GM21619 (cell line): ENCODE data around the gene NACC2.

Source experiments
- ATAC-seq: cut with Tn5 transposase; IDR thresholded peaks from one replicate; pipeline ENCODE4 v1.9.1; 2021; ENCODE audit not compliant: unreplicated experiment

The NACC2 gene

DNA sequence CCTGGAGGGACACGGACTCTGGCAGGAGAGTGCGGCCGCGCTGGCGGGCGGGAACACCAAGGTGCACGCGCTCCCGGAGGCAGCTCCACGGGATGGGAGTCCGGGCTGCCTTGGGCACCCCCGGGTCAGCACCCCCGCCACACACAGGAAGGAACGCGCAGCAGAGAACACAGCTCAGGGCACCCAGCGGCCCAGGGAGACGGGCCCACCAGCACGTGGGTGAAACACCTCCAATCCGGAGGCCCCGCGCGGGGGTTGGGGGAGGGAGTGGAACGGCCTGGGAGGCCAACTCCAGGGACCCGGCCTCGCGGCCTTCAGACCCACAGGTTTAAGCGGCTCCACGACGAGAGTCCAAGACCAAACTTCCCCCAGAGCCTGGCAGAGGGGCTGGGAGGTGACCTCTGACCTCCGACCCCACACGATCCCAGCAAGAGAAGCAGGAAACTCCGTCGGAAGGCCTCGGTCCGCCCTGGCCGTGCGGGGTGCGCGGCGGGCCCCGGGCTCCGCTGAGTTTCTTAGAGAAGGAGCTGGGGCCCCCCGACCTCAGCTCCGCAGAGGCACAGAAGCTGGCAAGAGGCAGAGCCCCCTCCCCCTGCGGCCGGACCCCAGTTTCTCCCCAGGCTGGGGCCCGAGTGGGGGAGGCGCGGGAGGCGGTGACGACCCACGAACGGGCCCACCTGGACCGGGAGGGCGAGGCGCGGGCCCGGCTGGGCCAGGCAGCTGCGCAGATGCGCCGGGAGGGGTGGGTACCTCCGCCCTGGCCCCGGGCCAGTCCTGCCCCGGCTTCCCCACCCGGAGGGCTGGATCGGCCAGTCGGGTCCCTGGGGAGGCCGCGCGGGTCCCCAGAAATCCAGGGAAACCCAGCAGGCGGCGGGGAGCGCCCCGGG lies 851 bp downstream of the NACC2 start:
- no peak for ATAC-seq

DNA sequence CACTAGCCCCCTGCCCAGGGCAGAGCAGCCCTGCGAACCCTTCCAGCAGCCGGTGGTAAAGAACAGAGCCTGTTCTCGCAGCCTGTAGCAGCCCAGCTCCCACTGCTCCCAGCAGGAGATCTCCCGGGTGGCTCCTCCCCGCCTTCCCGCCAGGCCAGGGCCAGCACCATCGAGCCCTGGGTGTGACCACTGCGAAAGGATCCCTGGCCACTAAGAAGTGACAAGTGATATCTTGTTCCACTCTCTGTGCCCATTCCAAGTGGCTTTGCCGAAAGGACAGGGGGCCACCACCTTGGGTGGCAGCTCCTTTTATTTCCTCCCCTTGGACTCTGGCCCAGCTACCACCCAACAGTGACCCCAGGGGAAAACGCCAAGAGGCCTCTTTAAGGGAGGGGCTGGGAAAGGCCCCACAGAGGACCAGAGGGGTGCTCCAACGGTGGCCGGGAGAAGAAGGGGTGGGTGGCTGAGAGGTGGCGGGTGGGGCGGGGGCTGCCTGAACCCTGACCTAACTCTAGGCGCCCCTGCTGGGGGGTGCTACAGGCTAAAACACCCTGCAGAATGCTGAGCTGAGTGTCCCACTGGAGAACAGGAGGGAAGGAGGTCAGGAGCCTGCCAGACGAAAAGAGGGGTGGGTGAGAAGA lies 1.6 kb downstream of the NACC2 start:
- ATAC-seq = no peak

- ATAC-seq = no peak
Measured at GRCh38 chr9:136092741-136093140, 2.3 kb downstream of the NACC2 start.

GRCh38 chr9:136092353-136092650 lies 2.8 kb downstream of the NACC2 start:
- ATAC-seq = no peak

DNA sequence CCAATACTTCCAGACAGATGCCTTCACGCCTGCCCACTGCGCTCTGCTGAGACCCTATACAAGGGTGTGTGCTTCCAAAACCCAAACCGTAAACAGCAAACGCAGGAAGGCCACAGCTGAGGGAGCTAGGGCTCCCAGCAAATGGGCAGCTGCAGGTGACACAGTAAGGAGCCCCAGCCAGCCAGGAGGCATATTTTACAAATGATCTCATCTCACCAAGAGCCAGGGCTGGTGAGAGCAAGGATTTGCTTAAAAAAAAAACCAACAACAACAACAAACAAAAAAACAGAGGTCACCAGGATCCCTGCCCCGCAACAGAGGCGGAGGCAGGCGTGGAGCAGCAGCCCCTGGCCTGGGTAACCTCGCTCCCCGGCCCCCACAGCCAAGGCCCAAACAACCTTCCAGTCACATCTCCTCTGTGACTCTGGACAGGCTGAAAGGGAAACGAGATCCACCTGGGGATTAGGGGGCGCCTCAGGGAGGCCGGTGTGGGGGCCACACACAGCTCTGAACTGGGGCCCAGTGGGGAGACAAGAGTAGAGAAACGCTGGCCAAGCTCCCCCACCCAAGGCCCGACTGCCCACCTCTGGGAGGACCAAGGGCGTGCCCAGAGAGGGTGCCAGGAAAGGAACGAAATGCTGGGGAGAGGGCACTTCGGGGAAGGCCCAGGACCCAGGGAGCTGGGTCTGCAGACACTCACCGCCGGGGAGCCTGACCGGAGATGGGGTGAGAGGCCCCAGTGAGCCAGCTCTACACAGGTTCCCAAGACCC lies 3.3 kb downstream of the NACC2 start:
- ATAC-seq = no peak

DNA sequence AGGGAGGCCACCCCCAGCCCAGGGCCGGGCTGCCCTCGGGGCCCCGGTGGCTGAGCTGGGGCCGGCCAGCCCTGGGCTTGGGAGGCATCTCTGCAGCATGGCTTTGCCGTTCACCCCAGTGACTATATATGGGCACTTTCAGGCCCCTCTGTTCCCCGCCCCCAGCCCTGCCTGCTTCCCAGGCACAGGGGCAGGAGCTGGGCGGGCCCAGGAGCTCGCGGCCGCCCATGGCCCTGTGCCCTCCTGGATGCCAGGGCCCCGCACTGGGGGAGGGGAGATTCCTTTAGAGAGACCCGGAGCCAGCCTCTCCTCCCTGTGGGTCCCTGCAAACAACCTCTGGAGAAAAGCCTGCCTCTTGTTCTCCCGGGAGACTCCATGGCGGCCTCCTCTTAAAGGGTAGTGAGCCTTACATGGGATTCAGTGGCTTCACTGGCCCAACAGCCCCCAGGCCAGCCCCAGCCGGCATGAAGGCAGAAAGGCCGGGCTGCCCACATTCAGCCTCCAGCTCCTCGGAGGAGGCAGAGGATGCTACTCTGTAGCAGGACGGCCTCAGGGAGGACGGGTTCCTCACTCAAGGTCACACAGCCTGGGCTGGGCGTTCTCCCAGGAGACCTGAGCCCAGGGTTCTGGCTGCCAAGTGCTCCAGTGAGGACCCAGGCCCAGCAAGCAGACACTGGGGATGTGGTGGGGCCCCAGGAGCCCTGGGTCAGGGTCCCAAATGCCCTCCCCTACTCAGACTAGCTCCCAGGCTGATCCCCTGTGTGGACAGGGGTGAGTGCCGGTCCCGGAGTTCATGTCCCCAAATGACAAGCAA lies 4.1 kb downstream of the NACC2 start:
- ATAC-seq = no peak

GRCh38 chr9:136090056-136090735 lies 4.9 kb downstream of the NACC2 start:
- no peak for ATAC-seq

GRCh38 chr9:136089697-136090045 lies 5.4 kb downstream of the NACC2 start:
- no peak for ATAC-seq

DNA sequence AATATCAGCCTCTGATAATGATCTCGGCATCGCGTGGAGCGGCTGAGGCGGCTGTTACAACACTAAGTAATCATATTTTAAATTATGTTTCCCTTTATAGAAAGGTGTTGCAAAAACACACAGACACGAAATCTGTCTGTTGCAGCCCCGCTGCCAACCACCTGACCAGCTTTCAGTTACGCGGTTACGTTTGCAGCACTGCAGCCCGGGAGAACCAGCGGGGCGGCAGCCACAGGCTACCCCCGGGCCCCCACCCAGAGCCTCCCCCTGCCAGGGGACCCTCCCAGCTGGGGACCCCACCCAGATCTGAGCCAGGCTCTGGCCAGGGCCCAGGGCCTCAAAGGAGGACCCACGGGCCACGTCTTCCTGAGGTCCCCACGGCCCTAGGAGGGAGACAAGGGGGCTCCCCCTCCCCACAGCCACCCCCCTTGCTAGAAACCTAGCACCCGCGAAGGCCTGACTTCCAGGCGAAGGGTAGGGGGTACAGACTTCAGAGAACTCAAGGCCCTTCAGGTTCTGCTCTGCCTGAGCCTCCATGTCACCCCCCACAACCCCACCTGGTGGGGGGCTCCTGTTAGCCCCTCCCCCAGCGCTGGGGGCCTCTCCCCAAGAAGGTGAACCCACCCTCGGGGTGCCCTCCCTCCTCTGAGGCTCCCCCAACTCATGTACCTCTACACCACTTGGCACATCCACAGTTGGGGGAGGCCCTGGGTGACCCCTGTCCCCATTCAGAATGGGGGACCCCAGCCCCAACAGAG lies 6.0 kb downstream of the NACC2 start:
- ATAC-seq = no peak

DNA sequence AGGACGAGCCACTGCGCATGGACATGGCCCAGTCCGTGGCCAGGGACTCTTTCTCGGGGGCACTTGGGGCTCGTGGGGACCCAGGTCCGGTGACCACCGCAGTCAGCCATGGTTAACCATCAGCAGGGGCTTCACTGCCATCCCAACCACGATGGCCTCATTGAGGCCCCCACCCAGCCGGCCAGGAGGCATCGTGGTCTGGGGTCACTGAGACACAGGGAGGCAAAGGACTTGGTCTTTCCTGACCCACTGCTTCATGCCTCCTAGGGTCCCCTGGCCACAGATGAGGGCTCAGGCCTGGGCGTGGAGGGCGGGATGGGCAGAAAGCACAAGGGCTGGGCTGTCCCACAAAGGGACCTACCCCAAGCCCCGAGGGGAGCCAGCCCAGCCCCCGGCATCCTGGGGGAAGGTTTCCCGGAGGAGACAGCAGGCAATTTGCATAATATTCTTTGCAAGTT lies 6.6 kb downstream of the NACC2 start:
- ATAC-seq = no peak

- no peak for ATAC-seq
Measured at GRCh38 chr9:136087741-136088480, 7.2 kb downstream of the NACC2 start.

GRCh38 chr9:136086951-136087740 lies 7.9 kb downstream of the NACC2 start:
- no peak for ATAC-seq

- ATAC-seq = no peak
Measured at GRCh38 chr9:136086213-136086881, 8.7 kb downstream of the NACC2 start.

DNA sequence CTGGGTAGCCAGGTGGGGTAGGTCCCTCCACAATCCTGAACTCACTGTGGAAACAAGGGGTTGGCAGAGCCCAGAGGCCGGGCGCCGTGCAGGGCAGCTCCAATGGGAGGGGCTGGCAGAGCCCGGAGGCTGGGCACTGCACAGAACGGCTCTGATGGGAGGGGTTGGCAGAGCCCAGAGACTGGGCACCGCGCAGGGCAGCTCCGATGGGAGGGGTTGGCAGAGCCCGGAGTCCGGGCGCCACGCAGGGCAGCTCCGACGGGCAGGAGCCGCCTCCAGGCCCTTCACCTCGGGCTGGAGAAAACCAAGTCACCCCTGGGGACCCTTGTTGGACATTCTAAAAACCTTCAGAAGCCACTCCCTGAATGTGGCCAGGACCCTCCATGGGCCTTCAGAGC lies 9.3 kb downstream of the NACC2 start:
- no peak for ATAC-seq

- no peak for ATAC-seq
Measured at GRCh38 chr9:136084063-136084944, 10.8 kb downstream of the NACC2 start.

- ATAC-seq = no peak
Measured at GRCh38 chr9:136083558-136084062, 11.5 kb downstream of the NACC2 start.
